HG03575 (cell line): ENCODE results near the gene ATP6V1F.

Experiments
- ATAC-seq: cut with Tn5 transposase; IDR thresholded peaks from one replicate; pipeline ENCODE4 v1.9.1; 2021; ENCODE audit not compliant: unreplicated experiment, insufficient number of reproducible peaks, low FRiP score; ENCODE audit errors: extremely low read depth

ATP6V1F gene

DNA sequence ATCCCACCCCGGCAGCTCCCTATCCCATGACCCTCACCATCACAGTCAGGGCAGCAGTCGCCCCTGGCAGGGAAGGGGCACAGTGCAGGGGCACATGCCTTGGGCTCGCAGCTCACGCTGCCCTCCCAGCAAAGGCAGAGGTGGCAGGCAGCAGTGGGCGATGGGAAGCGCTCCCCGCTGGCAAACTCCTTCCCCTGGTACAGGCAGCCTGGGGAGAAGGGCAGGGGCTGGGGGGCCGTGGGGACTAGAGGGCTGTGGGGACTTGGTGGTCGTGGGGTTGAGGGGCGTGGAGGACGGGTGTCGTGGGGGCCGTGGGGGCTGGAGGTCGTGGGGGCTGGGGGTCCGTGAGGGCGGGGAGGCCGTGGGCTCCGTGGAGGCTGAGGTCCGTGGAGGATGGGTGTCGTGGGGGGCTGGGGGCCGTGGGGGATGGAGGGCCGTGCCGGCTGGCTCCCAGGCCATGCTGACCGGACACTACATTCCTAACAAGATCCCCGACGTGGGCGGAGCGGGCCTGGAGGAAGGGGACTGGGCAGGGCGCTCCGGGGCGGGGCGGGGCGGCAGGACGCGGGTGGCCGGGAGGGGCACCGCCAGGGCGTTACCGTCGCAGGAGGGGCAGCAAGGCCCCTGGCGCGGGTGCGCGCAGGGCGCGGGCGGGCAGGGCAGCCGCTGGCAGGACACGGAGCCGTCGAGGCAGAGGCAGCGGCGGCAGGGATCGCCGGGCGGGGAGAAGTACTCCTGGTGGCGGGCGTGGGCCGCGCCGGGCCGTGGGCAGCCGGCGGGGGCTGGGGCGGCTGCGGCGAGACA, 27.9 kb downstream of the ATP6V1F start:
- ATAC-seq, result no peak

DNA sequence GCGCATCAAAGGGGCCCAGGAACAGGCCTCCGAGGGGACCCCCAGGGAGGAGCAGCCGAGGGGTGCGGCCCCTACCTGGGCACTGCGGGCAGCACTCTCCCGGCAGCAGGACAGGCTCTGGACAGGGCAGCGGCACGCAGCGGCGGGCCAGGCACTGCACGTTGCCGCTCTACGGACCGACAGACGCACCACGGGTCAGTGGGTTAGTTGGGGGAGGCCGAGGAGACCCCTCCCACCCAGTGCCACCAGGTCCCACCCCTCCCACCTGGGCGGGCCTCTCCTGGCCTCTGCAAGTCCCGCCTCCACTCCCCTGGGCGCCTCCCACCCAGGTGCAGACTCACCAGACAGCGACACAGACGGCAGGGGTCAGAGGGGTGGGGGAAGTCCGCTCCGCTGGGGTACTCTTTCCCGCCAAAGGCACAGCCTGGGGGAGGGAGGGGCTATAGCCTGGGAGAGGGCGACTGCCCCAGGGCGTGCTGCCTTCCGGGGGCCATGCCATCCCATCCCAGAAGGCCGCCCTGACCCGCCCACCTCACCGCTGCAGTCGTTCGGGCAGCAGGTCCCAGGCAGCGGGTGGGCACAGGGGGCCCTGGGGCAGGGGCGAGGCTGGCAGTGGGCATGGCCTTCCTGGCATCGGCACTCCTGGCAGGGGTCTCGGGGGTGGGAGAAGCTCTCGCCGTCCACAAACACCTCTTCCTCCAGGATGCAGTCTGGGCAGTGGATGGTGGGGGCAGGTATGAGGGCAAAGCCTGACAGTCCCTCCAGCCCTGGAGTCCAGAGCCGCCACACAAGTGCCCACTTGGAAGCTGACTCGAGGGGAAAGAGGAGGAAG, 28.7 kb downstream of the ATP6V1F start:
- ATAC-seq, result no peak

DNA sequence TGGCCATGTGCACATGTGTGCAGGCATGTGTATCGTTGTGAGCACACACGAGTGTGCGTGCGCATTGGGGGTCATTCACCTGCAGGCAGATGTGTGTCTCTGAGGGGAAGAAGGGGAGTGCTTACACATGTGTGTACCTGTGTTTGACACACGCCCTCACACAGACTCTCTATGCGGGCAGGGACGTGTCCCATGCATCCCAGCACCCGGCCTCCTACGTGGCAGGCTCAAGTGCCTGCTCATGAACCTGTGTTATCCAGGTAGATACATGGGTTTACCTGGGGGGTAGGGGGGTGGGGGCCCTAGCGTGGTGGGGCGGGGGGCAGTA, 29.2 kb downstream of the ATP6V1F start:
- ATAC-seq, result no peak

DNA sequence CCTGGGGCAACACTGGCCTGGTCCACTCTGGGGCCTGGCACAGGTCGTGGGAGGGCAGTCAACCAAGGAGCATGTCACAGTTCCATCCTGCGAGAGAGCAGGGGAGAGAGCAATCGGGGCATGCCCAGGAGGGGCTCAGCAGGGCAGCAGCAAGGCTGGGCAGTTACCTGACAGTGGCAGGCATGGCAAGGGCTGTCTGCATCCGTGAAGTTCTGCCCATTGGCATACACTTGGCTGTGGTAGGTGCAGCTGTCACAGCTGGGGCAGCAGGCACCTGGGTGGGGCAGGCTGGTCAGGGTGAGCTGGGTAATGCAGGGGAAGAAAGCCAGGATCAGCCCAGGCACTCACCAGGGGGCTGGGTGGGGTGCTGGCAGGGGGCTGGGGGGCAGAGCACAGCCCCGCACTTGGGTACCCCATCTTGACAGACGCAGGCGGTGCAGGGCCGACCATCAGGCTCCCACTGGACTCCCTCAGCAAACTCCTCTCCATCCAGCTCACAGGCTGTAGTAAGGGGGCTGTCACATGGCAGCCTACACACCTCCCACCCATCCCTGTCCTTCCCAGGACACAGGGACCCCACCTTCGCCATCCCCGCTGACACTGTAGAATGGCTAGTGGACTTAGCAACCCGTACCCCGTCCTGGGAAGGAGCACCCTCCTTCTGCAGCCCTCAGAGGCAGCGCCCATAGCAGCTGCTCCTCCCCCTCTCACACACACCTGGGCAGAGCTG, 30.0 kb downstream of the ATP6V1F start:
- no peak for ATAC-seq

DNA sequence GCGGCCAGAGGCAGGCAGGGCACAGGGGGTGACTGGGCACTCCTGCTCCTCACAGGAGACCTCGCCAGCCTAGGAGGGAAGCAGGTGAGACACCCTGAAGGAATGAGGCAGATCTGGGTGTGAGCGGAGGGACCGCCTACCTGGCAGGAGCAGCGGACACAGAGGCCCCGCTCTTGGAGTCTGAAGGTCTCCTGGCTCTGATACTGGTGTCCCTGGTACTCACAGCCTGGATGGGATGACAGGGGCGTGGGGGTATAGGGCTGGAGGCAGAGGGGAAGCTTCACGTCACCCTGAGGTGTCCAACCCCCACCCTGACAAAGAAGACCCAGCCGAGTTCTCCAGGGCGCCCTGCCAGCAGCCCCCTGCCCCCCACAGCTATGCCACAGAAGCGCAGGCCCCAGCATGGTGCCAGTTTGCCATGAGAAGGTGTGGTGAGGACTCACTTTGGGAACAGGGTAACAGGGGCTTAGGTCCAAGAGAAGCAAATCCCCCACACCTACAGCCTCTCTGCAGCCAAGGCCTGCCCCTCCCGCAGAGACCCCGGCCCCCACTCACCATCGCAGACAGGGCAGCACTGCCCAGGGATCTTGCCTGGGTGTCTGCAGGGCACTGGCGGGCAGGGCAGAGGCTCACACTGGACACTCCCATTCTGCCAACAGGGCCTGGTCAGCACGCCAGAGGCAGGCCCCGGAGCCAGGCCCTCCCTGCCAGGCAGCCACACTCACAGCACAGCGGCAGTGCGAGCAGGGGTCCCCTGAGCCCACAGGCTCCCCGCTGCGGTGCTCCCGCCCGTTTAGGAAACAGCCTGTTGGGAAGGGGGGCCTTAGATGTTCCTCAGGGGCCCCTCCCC, 30.8 kb downstream of the ATP6V1F start:
- no peak for ATAC-seq

DNA sequence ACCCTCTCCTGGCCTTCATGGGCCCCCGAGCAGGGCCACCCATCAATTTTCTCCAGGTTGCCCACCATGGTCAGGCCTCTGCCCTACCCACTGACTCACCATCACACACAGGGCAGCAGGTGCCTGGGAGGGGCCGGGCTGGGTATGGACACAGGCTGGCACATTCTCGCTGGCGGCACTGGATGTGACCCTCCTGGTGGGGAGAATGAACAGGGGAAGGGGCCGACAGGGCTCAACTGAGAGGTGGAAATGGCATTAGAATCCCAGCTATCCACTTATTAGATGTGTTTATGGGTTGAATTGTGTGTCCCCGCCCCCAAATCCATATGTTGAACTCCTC, 31.4 kb downstream of the ATP6V1F start:
- ATAC-seq, result no peak

DNA sequence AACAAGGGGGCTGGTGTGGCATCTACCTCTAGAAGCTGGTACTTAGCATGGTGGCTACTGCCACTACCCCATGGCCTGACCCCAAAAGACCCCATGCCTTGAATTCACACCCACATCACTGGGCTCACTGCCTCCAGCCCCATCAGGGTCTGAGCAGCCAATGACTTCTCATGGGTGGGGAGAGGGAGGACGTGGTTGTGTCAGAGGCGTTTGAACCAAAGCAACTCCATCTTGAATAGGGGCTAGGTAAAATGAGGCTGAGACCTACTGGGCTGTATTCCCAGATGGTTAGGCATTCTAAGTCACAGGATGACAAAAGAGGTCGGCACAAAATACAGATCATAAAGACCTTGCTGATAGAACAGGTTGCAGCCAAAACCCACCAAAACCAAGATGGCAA, 32.7 kb downstream of the ATP6V1F start:
- ATAC-seq, result no peak

DNA sequence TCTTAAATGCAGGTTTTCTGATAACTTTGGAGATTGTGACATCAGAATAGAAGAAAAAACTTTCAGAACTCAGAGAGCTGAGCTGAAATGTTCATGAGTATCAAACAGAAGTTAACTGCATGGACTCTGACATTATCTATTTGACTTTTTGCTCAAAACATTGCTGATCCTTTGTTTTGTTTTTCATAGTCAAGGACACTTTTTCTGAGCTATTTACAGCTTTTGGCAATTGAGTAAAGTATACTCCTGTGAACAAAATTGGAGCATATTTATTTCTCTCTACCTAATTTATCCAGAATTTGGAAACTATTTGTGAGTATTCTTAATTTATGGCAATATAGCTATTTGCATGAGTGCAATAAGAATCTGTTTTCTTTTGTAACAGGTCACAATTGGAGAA, 36.7 kb downstream of the ATP6V1F start:
- ATAC-seq, result no peak

DNA sequence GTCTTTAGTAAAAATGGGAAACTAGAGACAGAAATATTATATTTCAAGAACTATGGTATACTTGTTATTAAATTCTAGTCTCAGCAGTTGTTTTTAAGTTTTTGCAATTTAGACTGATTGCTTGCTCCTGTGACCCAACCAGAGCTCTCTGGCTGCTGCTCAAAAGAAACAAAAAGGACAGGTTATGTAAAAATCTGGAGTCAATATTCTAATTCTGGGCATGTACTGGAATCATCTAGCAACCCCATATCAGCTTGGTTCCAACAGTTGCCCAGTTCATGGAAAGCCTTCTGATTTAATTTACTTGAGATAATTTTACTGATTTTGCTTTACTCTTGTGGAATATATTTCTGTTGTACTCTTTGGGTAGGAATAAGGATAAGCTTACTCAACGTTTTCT, 37.6 kb downstream of the ATP6V1F start:
- no peak for ATAC-seq

DNA sequence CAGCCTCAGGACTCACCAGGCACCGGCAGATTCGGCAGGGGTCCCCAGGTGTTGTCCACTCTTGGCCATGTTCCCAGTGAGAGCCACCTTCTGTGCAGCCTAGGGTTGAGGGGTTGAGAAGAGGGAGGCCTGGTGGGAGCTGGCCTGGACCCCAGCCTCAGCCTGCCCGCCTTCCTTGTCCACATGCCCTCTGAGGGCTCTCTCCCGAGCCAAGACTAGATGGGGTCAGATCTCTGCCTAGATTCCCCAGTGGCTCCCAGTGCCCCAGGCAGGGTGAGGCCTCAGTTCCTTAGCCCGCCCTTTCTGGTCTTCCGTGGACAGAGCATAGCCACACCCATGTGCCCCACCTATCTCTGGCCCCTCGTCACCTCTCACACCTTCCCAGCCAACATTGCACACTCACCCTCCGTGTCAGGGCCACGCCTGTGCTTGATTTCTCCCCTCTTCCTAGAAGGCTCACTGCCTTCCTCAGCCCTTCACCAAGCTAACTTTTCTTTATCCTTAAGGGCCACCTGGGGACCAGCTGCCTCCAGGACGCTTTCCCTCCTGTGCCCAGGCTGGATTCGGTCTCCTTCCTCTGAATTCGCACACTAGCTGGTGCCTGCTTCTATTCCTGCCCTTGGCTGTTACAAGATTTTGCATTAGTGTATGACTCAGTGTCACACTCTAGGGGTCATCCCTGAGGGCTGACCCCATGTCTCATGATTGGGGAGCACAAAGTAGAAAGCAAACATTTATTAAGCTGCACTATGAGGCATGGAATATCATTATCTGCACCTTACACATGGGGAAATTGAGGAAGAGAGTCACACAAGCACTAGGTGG, 40.3 kb downstream of the ATP6V1F start:
- ATAC-seq, result no peak

DNA sequence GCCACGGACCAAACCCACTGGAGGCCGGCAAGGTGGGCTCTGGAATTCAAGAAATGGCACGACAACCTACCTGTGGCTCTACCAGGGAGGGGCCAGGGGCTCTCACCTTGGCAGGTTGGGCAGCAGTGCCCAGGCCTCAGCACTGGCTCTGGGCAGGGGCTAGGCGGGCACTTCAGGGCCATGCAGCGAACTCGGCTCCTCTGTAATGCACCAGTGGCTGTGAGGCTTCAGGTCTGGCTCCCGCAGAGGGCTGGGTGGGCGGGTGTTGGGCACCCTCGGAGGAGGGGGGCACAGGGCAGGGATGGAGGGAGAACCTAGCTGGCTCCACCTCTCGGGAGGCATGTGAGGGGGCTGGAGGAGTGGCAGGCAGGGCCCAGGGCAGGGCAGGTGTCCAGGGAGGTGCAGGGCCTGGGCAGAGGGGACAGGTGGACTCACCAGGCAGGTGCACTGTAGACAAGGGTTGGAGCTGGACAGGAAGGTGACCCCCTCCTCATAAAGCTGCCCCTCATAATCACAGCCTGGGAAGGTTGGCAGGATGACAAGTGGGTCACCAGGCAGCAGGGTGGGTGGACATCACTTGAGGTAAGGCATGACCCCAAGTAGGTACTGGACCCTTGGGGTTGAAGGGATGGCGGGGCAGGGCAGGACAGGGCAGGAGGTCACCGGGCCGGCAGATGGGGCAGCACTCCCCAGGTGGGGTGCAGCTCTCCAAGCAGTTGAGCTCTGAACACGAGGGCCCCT, 41.1 kb downstream of the ATP6V1F start:
- no peak for ATAC-seq

DNA sequence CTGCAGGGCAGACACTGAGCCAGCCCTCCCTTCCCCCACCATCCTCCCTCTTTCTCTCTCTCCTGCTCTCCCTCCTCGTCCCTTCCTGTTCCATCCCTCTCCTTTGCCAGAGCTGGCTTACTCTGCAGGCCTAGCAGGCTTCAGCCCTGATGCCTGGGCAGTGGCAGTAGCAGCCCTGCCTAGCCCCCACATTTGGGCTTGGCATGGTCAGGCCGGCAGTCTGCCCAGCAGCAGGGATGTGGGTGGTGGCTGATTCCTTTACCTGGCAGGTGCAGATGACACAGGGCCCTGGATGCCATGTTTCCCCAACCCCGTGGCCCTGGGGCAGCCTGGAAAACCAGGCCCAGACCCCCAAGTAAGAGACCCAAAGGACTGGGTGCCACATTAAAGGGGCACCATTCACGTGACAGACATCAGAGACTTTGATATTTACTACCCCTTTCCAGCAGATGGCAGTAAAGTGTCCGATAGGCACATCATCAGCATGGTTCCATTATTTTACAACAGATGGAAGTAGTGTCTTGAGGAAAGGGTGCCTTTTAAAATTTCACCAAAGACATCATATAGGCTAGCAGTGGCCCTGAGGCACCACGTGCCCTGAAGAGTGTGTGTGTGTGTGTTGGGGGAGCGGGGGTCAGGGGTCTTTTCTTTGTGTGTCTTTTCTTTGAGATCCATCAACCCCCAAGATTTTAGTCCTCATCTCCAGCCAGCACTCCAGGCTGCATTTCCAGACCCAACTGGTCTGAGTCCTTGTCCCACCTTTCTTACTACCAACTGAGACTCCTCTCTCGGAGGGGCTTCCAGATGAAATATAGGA, 41.9 kb downstream of the ATP6V1F start:
- ATAC-seq, result no peak

DNA sequence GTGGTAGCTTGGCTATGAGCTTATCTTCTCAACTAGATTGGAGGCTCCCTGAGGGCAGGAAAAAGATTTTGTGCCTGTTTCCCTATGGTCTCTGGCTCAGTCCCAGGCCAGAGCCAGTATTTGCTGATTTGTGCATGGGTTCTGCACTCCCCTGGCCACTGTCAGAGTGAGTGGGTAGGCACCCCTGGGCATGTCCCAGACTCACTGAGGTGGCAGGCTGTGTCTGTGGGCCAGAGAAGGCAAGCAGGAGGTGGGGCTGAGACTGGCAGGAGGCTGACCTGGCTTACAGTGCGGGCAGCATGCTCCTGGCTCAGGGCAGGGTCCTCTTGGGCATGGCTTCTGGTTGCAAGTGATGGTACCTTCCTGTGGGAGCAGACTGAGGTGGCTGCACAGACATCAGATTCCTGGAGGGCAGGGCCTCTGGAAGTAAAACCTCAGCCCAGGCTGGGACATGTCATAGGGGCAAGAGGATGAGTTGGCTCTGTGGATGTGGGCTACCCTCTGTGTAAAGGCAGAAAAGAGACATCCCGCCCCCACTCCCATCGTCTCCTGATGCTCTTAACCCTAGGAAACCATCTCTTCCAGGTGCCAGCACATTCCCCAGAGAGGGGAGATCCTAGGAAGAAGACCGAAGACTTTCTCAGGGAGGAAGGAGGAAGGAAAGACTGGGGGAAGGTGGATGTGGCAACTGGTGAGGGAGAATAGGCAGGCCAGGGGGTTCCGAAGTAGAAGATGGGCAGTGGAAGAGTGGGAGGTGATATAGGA, 43.5 kb downstream of the ATP6V1F start:
- no peak for ATAC-seq

DNA sequence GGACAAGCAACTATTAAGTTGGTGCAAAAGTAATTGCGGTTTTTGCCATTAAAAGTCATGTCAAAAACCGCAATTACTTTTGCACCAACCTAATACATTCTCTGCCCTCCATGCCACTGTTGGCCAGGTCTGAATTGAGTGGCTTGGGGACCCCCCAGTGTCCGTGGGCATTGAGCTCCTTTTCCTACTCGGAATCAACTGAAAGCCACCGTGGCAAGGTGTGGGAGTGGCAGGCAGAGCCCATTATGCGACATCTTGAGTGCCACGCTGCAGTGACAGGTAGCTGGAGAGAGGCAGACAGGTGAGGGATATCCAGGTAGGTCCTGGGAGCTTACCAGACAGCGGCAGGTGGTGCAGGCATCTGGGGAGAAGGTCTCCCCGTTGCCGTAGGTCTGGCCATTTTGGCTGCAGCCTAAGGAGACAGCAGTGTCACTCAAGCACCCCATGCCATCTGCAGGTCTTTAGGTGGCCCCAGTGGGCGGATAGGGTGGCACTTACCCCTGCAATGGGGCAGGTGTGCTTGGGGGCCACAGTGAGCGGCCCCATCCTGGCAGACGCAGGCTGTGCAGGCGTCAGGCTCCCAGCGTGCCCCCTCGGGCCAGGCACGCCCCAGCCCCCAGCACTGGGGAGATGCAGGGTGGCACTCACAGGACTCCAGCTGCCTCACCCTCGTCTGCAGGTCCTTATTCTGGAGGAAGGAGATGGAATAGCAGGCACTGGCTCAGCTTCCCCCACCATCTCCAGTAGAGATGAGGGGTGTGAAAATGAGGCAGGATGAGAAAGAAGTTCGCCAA, 44.3 kb downstream of the ATP6V1F start:
- no peak for ATAC-seq

DNA sequence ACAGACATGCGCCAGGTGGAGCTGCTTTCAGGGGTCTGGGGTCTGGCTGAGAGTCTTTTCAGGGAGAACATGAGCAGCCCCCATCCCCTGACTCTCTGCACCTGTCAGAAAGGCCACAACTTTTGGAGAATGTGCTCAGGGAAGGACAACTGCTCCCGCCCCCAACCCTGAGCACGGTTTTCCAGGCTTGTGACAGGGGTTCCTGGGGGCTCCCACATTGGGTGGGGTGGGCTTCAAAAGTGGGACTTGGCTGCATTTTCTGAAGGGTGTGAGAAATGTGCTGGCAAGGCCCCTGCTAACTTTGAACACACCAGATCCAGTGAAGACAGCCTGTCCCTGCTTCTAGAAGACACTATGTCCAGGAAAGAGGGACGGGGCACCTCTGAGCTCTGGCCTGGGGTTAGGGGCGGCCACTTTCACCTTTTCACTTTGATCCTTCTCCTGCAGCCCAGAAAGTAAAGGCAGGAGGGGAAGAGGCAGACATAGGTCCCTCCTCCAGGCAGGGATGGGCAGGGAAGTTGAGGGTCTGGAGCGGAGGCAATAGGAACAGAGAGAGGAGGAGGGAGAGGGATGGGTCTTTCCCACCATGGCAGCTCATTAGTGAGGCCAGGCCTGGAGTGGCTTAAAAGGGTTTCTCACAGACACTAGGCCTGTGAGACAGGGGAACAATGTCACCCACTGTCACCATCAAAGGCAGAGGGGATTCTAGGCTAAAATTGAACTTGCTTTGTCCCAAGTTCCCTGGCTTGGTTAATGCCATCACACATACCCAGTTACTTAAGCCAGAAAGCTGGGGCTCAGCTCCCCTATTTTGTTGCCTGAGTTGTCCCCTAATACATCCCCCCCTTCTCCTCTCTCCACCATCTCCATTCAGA, 46.3 kb downstream of the ATP6V1F start:
- ATAC-seq, result no peak
